A673 (cell line): ENCODE measurements around the gene ASB6. TPM values are rescaled to one million over a fixed set of nuclear protein-coding genes. Genes with fewer than 3 reads are reported as not detected.
A peak's percentile ranks its signal among the peaks of the same experiment; 100 is the strongest.

ENCODE experiments used
- BruUV-seq: library from RNA; stranded (reverse); fragments of 400-500 nt; replicated peaks from 2 replicates; lab custom pipeline; 2021; lab: Mats Ljungman, UMichigan
- CTCF ChIA-PET: fragments of 300-600 bp; sonication (Branson Sonifier 250); formaldehyde crosslinking; loops from one replicate; lab custom pipeline; 2022; ENCODE audit warnings: antibody characterized with exemption; lab: Charles Lee
- POLR2A ChIA-PET: fragments of 300-600 bp; sonication (Branson Sonifier 250); formaldehyde crosslinking; loops from one replicate; lab custom pipeline; 2022; ENCODE audit warnings: antibody characterized with exemption; ENCODE audit not compliant: low non-redundant PET; lab: Charles Lee
- DNase-seq: peaks from one replicate; pipeline ENCODE4 v3.0.0-alpha.2; 2015; ENCODE audit warnings: low spot score
- H3K27ac ChIP-seq: fragments of 200-600 bp; sonication (generic); 2 replicates; pipeline ENCODE4 v1.5.1; 2016; ENCODE audit warnings: mixed run types, low read depth, mild to moderate bottlenecking, mixed read lengths, antibody characterized with exemption, low read length; ENCODE audit not compliant: poor library complexity, severe bottlenecking
- H3K27me3 ChIP-seq: fragments of 200-600 bp; sonication (generic); replicated peaks from 2 replicates; pipeline ENCODE4 v1.6.1; 2017; ENCODE audit warnings: mixed run types, low read depth, mild to moderate bottlenecking, mixed read lengths, antibody characterized with exemption, low read length; ENCODE audit not compliant: insufficient read depth, poor library complexity
- H3K36me3 ChIP-seq: fragments of 200-600 bp; sonication (generic); 2 replicates; pipeline ENCODE4 v1.6.1; 2016; ENCODE audit warnings: mixed run types, mild to moderate bottlenecking, mixed read lengths, antibody characterized with exemption, low read length; ENCODE audit not compliant: insufficient read depth, poor library complexity, severe bottlenecking
- H3K4me1 ChIP-seq: fragments of 200-600 bp; sonication (generic); 2 replicates; pipeline ENCODE4 v1.6.1; 2017; ENCODE audit warnings: mixed run types, mild to moderate bottlenecking, mixed read lengths, antibody characterized with exemption, low read length; ENCODE audit not compliant: insufficient read depth, poor library complexity, severe bottlenecking
- H3K4me3 ChIP-seq: fragments of 200-600 bp; sonication (generic); 2 replicates; pipeline ENCODE4 v1.5.1; 2016; ENCODE audit warnings: low read depth, mixed run types, mild to moderate bottlenecking, mixed read lengths, low read length; ENCODE audit not compliant: poor library complexity, severe bottlenecking
- H3K9me3 ChIP-seq: fragments of 200-600 bp; sonication (generic); 2 replicates; pipeline ENCODE4 v1.6.1; 2016; ENCODE audit warnings: mixed run types, low read depth, mild to moderate bottlenecking, mixed read lengths, antibody characterized with exemption, low read length; ENCODE audit not compliant: poor library complexity, severe bottlenecking
- CTCF ChIP-seq: fragments of 300-800, 200-600 bp; sonication (generic); conservative IDR thresholded peaks from 2 replicates; pipeline ENCODE4 v1.5.1; 2017; ENCODE audit warnings: low read depth, mild to moderate bottlenecking, antibody characterized with exemption, low read length, moderate library complexity, mixed read lengths
- EZH2 ChIP-seq: fragments of 200-600 bp; sonication (generic); IDR thresholded peaks from 2 replicates; pipeline ENCODE4 v1.6.1; 2017; ENCODE audit warnings: borderline replicate concordance, low read depth, mild to moderate bottlenecking, mixed read lengths, antibody characterized with exemption, low read length; ENCODE audit not compliant: poor library complexity, severe bottlenecking
- intact Hi-C: fragments of 100-400 bp; cut with micrococcal nuclease; formaldehyde crosslinking; loops from one replicate; pipeline ENCODE4 v1.10.0; 2022; ENCODE audit not compliant: unreplicated experiment
- total RNA-seq: library from RNA; stranded (reverse); gene quantifications from 2 replicates; pipeline ENCODE4 v1.2.3, GENCODE V29; 2021

Gene ASB6
- total RNA-seq, 1 experiment from 2014 or later, result 36.5 TPM

DNA sequence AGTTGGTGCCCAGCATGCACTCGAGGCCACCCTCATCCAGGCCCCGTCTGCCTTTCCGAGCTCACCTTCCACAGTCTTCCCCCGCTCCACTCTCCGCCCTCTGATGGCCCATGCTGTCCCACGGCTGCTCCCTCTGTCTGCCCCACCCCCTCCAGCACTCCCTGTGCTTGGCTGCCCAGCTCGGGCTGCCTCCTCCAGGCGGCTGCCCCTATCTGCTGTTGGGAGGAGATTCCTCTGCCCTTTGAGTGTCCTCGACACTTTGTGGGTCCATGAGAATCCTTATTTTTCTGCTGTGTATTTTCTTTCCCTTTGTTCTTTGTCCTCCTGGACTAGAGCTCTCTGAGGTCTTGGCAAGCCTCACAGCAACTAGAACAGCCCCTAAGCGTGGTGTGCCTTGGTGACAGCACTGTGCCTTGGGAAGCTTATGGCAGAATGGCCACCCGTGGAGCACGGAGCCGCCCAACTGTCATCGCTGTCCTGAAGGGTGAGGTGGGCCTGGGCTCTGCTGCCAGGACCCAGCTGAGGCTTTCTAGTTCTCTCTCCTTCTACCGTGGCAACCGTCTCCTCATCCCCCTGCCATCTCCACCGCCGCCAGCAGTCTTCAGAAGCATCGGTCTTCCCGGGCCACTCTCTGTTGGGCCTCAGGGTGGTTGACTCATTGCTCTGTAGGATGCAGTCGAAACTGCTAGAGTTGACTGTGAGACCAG lies 10.8 kb downstream of the ASB6 start:
- ChIA-PET CTCF (no interaction called here), POLR2A (no interaction called here)
- DNase-seq, result no peak
- intact Hi-C loops, result no loop called here
- Histone ChIP-seq H3K4me1 (peaks cover 40% of the 10 kb centered on the region), H3K27ac (peak overlapping the region; percentile 58), H3K9me3 (no peaks in the 10 kb centered on the region), H3K4me3 (no peak overlapping the region), H3K27me3 (no peaks in the 10 kb centered on the region), H3K36me3 (peaks cover 30% of the 10 kb centered on the region)
- BruUV-seq, result no TSS peak
- TF ChIP-seq CTCF, result no peak
- no peak for TF ChIP-seq EZH2

DNA sequence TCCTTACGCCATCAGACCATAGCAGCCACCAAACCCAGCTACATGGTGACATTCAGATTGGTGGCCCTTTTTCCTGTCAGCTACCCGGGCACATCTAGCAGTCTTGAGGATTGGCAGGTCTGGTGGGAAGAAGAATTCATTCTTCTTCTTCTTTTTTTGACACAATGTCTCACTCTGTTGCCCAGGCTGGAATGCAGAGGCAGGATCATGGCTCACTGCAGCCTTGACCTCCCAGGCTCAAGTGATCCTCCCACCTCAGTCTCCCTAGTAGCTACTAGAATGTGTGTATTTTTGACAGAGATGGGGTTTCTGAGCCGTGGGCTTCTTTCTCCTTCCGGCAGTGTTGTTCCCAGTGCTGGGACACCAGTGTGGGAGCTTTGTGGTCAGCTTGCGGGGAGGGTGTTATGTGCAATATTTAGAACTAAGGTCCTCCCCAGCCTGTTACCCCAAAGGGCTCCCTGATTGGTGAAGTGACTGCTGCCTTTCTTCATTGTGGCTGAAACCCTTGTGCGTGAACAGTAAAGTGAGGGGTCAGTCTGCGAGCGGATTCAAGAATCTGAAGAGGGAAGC lies 12.6 kb downstream of the ASB6 start:
- Histone ChIP-seq H3K4me1 (peaks cover 40% of the 10 kb centered on the region), H3K36me3 (peaks cover 15% of the 10 kb centered on the region), H3K27ac (peak overlapping the region; percentile 98), H3K9me3 (no peaks in the 10 kb centered on the region), H3K4me3 (no peak overlapping the region), H3K27me3 (no peaks in the 10 kb centered on the region)
- no TSS peak for BruUV-seq
- TF ChIP-seq CTCF (no peak), EZH2 (no peak)
- intact Hi-C loops, result loop anchor here (5.0 kb wide), 1 partner anchor 163 kb away; no protein-coding TSS in a partner anchor
- DNase-seq, result no peak
- ChIA-PET CTCF (no interaction called here), POLR2A (no interaction called here)

DNA sequence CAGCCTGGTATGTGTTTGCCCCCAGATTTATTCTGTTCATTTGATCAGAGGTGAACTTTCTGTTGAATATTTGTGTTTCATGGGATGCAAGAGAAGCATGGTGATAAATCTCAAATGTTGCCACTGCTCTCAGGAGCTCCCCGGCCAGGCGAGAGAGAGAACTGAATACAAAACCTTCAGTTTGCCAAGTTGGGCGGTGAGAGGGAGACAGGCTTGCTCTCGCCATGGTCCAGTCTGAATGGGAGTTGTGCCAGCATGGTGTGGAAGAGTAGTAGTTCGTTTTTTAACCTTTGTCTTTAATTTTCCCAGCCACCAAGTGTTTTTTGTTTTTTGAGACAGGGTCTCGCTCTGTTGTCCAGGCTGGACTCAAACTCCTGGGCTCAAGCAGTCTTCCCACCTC lies 13.2 kb downstream of the ASB6 start:
- Histone ChIP-seq H3K27ac (peak overlapping the region; percentile 98), H3K9me3 (no peaks in the 10 kb centered on the region), H3K36me3 (peaks cover 10% of the 10 kb centered on the region), H3K27me3 (no peaks in the 10 kb centered on the region), H3K4me3 (no peak overlapping the region), H3K4me1 (peaks cover 40% of the 10 kb centered on the region)
- CTCF ChIA-PET, result no interaction called here
- intact Hi-C loops, result loop anchor here (5.0 kb wide), 1 partner anchor 164 kb away; no protein-coding TSS in a partner anchor
- POLR2A ChIA-PET, result no interaction called here
- BruUV-seq, result no TSS peak
- TF ChIP-seq EZH2 (no peak), CTCF (no peak)
- no peak for DNase-seq
